DND-41 (cell line): ENCODE data around the gene PITHD1.
A peak's percentile ranks its signal among the peaks of the same experiment; 100 is the strongest.

ENCODE experiments used
- ATAC-seq: fragments of 200-7000 bp; cut with Tn5 transposase; 3 replicates; pipeline ENCODE4 v1.9.1; 2021; ENCODE audit warnings: low read depth; ENCODE audit not compliant: insufficient read depth
- DNase-seq: peaks from one replicate; pipeline ENCODE4 v3.0.0-alpha.2; 2020
- H2AFZ ChIP-seq: 2 replicates; pipeline ENCODE4 v1.6.0; 2012; ENCODE audit warnings: low read depth, low read length
- H3K27ac ChIP-seq: 2 replicates; pipeline ENCODE4 v1.5.1; 2012; ENCODE audit warnings: low read length, inconsistent platforms
- H3K27me3 ChIP-seq: fragments of 200-600 bp; sonication (generic); 2 replicates; pipeline ENCODE4 v1.6.0; 2012; ENCODE audit warnings: low read length, mild to moderate bottlenecking, inconsistent platforms; ENCODE audit not compliant: insufficient read depth, poor library complexity
- H3K36me3 ChIP-seq: 2 replicates; pipeline ENCODE4 v1.5.1; 2012; ENCODE audit warnings: low read length, inconsistent platforms; ENCODE audit not compliant: insufficient read depth
- H3K4me1 ChIP-seq: 2 replicates; pipeline ENCODE4 v1.5.1; 2012; ENCODE audit warnings: mild to moderate bottlenecking, low read length; ENCODE audit not compliant: insufficient read depth
- H3K4me2 ChIP-seq: 2 replicates; pipeline ENCODE4 v1.6.0; 2012; ENCODE audit warnings: mild to moderate bottlenecking, moderate library complexity, low read length, inconsistent platforms; ENCODE audit not compliant: insufficient read depth
- H3K4me3 ChIP-seq, 2 experiments: fragments of 200-600 bp in 1 of 2; shearing (Covaris generic) in 1 of 2; 2 replicates each; pipeline ENCODE4 v1.5.1; 2012 to 2016; ENCODE audit warnings: inconsistent platforms in 2 of 2, low read length in 2 of 2, mild to moderate bottlenecking in 2 of 2, low read depth in 1 of 2, moderate library complexity in 1 of 2
- H3K79me2 ChIP-seq: 2 replicates; pipeline ENCODE4 v1.6.0; 2012; ENCODE audit warnings: low read length, inconsistent platforms; ENCODE audit not compliant: insufficient read depth
- H3K9ac ChIP-seq: 2 replicates; pipeline ENCODE4 v1.6.0; 2012; ENCODE audit warnings: low read depth, mild to moderate bottlenecking, inconsistent platforms, low read length, moderate library complexity
- H3K9me3 ChIP-seq: 2 replicates; pipeline ENCODE4 v1.5.1; 2012; ENCODE audit warnings: low read length, moderate library complexity, mild to moderate bottlenecking, inconsistent platforms; ENCODE audit not compliant: insufficient read depth, severe bottlenecking
- H4K20me1 ChIP-seq: 2 replicates; pipeline ENCODE4 v1.6.0; 2012; ENCODE audit warnings: low read length; ENCODE audit not compliant: insufficient read depth
- EZH2 ChIP-seq: IDR thresholded peaks from 3 replicates; pipeline ENCODE4 v1.6.1; 2012; ENCODE audit warnings: borderline replicate concordance, low read depth, mild to moderate bottlenecking, moderate library complexity, low read length, inconsistent platforms; ENCODE audit not compliant: severe bottlenecking
- TF ChIP-seq, protein P1 (sequence below): IDR thresholded peaks from 2 replicates; pipeline ENCODE4 v1.5.1; 2012; ENCODE audit warnings: borderline replicate concordance, low read length, moderate library complexity, mild to moderate bottlenecking; ENCODE audit not compliant: poor library complexity, severe bottlenecking; ENCODE audit errors: extremely low read depth

PITHD1 gene

GRCh38 chr1:23743287-23744152 is 34.7 kb upstream of the PITHD1 start, which contains the start of gene ELOA:
Gene ELOA (plus strand): TSS chr1:23743471. CDS start chr1:23743504, 33 bp downstream.
- H3K4me3 ChIP-seq, result peak within 1 kb of the TSS; percentile 97 to 98
- peak within 1 kb of the TSS; percentile 85 for H3K27ac ChIP-seq
- no peaks in the 10 kb centered on the region for H3K9me3 ChIP-seq
- TF ChIP-seq EZH2, result no peak
- TF ChIP-seq, protein P1, sequence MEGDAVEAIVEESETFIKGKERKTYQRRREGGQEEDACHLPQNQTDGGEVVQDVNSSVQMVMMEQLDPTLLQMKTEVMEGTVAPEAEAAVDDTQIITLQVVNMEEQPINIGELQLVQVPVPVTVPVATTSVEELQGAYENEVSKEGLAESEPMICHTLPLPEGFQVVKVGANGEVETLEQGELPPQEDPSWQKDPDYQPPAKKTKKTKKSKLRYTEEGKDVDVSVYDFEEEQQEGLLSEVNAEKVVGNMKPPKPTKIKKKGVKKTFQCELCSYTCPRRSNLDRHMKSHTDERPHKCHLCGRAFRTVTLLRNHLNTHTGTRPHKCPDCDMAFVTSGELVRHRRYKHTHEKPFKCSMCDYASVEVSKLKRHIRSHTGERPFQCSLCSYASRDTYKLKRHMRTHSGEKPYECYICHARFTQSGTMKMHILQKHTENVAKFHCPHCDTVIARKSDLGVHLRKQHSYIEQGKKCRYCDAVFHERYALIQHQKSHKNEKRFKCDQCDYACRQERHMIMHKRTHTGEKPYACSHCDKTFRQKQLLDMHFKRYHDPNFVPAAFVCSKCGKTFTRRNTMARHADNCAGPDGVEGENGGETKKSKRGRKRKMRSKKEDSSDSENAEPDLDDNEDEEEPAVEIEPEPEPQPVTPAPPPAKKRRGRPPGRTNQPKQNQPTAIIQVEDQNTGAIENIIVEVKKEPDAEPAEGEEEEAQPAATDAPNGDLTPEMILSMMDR, result peak; percentile 2
- peak within 1 kb of the TSS; percentile 84 for H3K4me2 ChIP-seq
- H3K36me3 ChIP-seq, result peaks cover 25% of the 10 kb centered on the region
- DNase-seq (peak; percentile 85), ATAC-seq (peak; percentile 95)
- H3K4me1 ChIP-seq, result peaks cover 35% of the 10 kb centered on the region
- peaks cover 37% of the 10 kb centered on the region for H4K20me1 ChIP-seq
- H3K9ac ChIP-seq, result peak within 1 kb of the TSS; percentile 94
- H2AFZ ChIP-seq, result peak within 1 kb of the TSS; percentile 88
- H3K79me2 ChIP-seq, result peaks cover 58% of the 10 kb centered on the region
- no peaks in the 10 kb centered on the region for H3K27me3 ChIP-seq

GRCh38 chr1:23745515-23745914 is 32.7 kb upstream of the PITHD1 start:
- H4K20me1 ChIP-seq, result peaks cover 39% of the 10 kb centered on the region
- no peak overlapping the region for H3K4me3 ChIP-seq
- no peaks in the 10 kb centered on the region for H3K27me3 ChIP-seq
- peaks cover 72% of the 10 kb centered on the region for H3K79me2 ChIP-seq
- H3K9ac ChIP-seq, result peak overlapping the region; percentile 94; the same call in 1 of the 2 replicates
- peak overlapping the region; percentile 84; the same call in 1 of the 2 replicates for H3K4me2 ChIP-seq
- no peaks in the 10 kb centered on the region for H3K9me3 ChIP-seq
- peaks cover 38% of the 10 kb centered on the region for H3K36me3 ChIP-seq
- H3K27ac ChIP-seq, result no peak overlapping the region
- no peak overlapping the region for H2AFZ ChIP-seq
- DNase-seq (no peak), ATAC-seq (no peak)
- TF ChIP-seq, protein P1, result peak; percentile 47
- no peak for TF ChIP-seq EZH2
- peaks cover 35% of the 10 kb centered on the region for H3K4me1 ChIP-seq

DNA sequence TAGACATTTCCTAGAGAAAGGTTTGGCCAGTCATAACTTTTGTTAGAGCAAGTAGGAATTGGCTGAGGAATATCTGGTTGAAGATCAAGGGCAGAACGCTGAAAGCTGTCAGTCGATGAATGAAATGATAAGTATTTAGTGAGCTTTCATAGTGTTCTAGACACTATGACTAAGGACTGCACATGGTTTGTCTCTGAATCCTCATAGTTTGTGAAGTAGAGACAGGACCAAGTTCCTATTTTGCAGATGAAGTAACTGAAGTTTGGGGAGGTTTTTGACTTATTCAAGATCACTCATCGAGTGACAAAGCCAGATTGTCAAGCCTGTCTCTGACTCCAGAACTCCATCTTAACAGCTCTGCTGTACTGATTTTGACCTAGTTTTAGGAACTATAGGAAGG is 30.2 kb upstream of the PITHD1 start:
- peaks cover 51% of the 10 kb centered on the region for H4K20me1 ChIP-seq
- no peak overlapping the region for H3K9ac ChIP-seq
- H3K27ac ChIP-seq, result no peak overlapping the region
- H3K36me3 ChIP-seq, result peaks cover 63% of the 10 kb centered on the region
- no peak overlapping the region for H3K4me2 ChIP-seq
- peaks cover 80% of the 10 kb centered on the region for H3K79me2 ChIP-seq
- TF ChIP-seq EZH2, result no peak
- TF ChIP-seq, protein P1, result no peak
- H3K4me3 ChIP-seq, result no peak overlapping the region
- peaks cover 25% of the 10 kb centered on the region for H3K4me1 ChIP-seq
- H3K27me3 ChIP-seq, result no peaks in the 10 kb centered on the region
- H2AFZ ChIP-seq, result no peak overlapping the region
- no peaks in the 10 kb centered on the region for H3K9me3 ChIP-seq
- DNase-seq, result no peak
- no peak for ATAC-seq
